SK-N-MC (cell line): Measurements from ENCODE around the gene MARCHF6.

ENCODE experiments used
- EZH2 ChIP-seq: fragments of 200-600 bp; sonication (generic); IDR thresholded peaks from one replicate; pipeline ENCODE4 v1.6.1; 2017; ENCODE audit warnings: antibody characterized with exemption
- FOXP2 ChIP-seq: optimal IDR thresholded peaks from 2 replicates; pipeline ENCODE3; 2011; ENCODE audit warnings: mild to moderate bottlenecking, moderate library complexity; ENCODE audit not compliant: insufficient read depth; ENCODE audit errors: extremely low read length, control extremely low read depth
- POLR2AphosphoS5 ChIP-seq: IDR thresholded peaks from 2 replicates; pipeline ENCODE4 v1.6.1; 2012; ENCODE audit warnings: mild to moderate bottlenecking, low read depth, low read length, borderline replicate concordance

- TF ChIP-seq EZH2 (no peak), POLR2AphosphoS5 (no peak), FOXP2 (no peak)
Observed at GRCh38 chr5:10339058-10339811, 14.3 kb upstream of the MARCHF6 start.
